Effector CD8-positive, alpha-beta T cell (primary cell): Measurements from ENCODE around the gene OR51E2.
"Not testable (repeated sequence)": the region's sequence is repeated elsewhere in the genome, so short reads cannot be mapped to it uniquely, and the experiment has no call there.

Experiments
- DNase-seq: peaks from one replicate; lab custom pipeline; 2025; lab: John Stamatoyannopoulos, UW
- total RNA-seq, 4 experiments: gene quantifications; one replicate each; lab custom pipeline; 2026; lab: John Stamatoyannopoulos, UW

Gene OR51E2, protein sequence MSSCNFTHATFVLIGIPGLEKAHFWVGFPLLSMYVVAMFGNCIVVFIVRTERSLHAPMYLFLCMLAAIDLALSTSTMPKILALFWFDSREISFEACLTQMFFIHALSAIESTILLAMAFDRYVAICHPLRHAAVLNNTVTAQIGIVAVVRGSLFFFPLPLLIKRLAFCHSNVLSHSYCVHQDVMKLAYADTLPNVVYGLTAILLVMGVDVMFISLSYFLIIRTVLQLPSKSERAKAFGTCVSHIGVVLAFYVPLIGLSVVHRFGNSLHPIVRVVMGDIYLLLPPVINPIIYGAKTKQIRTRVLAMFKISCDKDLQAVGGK
- 0 reads per million in 4 experiments for total RNA-seq

DNA sequence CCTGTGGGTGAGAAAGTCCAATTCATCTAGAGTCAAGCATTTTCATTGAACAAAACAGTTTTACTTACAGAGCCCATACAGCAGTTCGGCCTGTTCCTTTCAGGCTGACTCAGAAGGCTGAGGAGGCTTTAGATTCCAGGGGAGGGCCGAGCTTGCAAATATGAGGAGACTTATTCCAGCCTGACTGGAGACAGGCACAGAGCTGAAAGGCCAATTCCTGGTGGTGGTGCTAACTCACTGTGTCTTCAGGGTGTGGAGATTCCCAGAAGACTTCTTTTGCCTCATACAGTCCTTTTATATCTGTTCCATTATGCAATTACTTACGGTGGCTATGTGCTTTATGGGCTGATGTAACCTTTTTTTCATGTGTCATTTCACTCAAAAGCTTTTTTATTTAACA is at the start of gene OR51E2:
Gene OR51E2 (minus strand): TSS at position 269 of the 400 bp plus-strand sequence. CDS start 15,142 bp downstream, outside the sequence.
- DNase-seq = no peak

DNA sequence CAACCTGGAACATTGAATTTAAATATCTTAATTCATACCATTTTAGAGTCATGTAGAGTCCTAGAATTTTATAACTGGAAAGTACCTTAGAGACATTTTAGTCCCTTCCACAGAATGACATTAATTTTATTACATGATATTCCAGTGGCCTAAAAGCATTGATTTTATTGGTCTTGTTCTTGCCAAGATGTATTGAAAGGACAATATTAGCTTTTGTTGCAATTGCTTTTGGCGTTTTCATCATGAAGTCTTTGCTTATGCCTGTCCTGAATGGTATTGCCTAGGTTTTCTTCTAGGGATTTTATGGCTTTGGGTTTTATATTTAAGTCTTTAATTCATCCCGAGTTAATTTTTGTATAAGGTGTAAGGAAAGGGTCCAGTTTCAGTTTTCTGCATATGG is 43.1 kb upstream of the OR51E2 start:
- no peak for DNase-seq

DNA sequence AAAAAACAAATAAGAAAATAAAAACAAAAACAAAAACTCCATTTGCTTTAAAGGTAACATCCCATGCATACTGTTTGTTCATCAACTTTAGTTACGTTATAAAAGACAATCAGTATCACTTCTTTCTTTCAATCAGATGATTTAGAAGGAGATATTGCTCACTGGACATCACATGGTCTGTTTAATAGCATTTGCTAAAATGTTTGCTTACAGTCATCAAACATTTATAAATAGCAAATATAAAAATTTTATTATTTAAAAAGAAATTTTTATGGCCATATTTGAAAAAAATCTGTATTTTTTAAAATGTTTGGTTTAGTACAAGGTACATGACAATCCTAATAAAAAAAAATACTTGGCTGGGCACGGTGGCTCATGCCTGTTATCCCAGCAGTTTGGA is 29.5 kb upstream of the OR51E2 start:
- DNase-seq = no peak

DNA sequence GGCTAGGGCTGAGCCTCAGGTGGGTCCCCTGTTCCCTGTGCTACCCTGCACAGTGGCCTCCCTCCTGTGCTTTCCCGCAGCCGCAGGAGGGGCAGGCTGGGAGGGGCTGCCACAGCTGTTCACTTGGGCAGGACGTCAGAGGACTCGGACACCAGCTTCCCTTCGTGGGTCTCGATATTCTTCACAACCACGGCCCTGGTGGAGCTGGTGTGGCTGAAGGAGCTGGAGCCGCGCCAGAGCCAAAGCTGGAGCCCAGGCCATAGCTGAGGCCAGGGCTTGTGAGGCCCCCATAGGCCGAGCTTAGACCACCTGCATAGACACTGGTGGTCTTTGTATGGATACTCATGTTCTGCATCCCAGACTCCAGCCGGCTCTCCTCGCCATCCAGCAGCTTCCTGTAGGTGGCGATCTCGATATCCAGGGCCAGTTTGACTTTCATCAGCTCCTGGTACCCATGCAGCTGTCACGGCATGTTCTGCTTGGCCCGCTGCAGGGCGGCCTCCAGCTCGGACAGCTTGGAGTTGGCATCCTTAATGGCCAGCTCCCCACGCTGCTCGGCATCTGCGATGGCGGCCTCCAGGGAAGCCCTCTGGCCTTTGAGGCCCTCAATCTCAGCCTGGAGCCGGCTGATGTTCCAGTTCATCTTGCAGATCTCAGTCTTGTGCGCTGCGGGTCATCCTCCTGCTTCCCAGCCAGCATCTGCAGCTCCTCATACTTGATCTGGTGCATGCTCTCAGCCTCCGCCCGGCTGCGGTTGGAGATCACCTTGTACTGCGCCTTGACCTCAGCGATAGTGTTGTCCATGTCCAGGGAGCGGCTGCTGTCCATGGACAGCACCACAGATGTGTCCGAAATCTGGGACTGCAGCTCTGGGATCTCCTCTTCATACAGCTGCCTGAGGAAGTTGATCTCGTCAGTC is 25.2 kb upstream of the OR51E2 start:
- DNase-seq = not testable (repeated sequence)

DNA sequence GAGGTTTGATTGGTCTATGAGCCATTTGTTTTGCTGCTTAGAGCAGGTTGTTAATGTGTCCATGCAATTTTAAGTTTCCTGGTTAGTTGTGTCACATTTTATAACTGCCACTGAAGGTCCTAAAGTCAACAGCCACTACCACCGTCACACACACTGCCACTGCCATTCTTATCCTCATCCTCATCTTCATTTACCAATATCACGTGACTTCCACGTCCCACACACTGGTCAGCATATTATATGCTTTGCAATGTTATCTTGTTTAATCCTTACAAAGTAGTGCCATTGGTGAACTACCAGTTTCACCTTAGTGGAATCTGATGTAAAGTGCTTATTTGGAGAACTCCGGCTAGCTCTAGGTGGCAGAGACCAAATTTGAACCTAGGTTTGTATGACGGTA is 16.6 kb upstream of the OR51E2 start:
- DNase-seq = no peak

DNA sequence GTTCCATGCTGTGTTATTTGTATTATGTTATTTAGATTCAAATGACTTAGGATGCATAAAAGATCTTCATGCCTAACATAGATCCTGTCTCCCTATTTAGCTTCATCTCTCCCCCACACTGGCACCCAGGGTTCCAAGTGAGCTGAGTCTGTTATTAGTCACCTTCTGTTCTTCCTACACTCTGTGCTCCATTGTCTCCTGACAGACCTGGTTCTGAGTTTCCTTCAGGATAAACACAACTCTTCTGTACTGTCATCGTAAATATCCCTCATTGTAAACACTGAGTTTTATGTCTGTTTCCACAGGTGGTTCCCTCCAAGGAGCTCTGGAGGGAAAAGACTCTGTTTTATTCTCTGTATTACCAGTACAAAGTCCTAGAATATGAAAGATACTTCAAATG is 15.6 kb upstream of the OR51E2 start:
- no peak for DNase-seq

DNA sequence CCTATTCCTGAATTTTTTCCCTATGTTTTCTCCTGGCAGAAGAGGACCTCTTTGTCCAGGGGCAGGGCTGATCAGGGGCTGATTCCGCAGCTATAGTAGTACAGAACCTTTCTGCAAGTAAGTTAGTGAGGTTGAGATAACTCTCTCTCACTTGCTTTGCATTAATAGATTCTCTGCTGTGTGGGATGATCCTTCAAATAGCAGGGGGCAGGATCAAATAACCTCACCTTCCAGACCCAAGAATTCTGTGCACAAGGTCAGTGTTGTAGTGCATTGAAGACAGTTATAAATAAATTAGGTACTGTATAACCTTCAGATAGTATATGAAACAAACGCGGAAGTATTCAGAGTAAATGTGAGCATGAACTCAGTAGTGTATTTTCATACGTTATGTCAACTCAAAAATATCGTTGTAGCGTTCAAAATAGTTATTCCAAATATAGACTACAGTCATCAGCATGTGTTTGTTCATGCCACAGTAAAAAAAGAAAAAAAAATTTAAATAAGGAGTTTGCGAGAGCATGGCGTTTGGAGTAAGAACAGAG is 7.2 kb upstream of the OR51E2 start:
- no peak for DNase-seq

DNA sequence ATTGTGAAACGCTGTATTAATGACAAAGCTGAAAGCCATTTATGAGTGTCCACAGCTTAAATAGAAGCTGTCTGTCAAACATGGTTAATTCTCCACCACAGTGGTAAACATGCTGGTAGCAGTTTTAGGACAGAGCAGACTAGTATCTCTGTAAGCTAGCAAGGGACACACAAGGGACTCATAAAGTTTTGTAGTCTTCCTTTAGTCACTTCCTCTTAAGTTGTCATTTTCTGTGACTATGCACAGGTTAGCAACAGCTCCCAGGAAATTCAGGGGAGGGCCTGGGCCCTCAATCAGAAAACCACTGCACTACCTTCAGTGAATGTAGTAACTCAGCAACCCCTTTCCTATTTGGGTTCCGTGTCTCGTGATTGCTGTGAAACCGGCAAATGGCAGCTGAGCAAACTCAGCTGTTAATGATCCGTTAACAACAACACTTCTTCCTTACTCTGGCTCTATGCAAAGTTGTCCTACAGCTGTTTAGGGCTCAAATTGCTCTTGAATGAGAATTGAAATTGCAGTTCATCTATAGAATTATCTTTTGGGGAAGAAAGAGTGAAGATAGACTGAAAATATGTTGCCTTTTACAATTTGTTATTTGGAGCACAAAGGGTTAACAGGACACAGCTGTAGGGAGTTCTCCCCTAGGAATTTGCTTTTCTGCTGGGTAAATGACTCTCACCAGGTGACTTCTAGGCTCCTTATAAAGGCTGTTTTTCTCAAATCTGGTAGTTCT is 6.6 kb upstream of the OR51E2 start, which contains the start of gene MMP26:
Gene MMP26 (plus strand): TSS at position 731 of the 736 bp plus-strand sequence.
- DNase-seq = no peak

DNA sequence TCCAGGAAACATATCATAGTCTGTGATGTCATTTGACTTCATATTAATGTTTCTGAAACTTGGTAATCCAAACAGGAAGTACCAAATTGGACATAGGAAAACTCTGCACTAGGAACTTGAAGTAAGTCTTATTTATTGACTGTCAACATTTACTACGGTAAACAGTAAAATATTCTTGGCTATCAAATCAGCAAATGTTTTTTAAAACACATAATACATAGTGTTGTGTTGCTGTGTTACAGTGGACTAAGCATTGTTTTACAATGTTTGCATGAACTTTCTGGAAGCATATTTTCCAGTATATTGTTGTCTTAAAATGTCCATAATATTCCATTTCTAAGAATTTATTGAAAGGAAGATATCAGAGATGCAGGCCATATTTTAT is 2.8 kb upstream of the OR51E2 start:
- no peak for DNase-seq

DNA sequence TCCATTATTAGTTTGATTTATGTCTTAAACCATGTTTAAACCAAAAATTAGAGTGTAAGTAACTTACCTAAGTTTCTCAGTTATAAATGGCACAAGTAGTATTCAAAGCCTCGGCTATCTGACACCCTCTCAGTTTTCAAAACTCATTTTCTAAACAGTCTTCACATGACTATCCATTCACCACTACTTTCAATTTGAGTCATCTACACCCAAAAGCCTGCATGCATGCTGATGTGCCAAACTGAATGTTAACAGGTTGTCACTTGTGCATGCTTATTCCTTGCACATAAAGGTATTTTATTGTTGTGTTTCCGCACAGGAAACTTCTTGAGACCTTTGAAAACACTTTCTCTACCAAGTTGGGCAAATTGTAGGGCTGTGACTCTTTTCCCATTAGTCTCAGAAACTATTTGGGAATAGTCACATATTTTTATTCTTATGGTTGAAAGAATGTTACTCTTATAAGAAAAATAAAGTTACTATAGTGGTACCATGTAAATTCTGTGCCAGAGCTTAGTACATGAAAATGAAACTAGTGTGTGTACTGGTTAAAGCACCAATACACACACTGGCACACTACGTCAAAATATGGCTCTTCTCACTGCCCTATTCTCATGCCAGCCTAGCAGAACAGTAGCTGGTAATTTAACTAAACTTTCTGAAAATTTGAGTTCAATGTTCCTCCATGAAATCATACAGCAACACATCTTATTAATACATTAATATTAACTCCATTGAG is 2.2 kb upstream of the OR51E2 start:
- DNase-seq = no peak

DNA sequence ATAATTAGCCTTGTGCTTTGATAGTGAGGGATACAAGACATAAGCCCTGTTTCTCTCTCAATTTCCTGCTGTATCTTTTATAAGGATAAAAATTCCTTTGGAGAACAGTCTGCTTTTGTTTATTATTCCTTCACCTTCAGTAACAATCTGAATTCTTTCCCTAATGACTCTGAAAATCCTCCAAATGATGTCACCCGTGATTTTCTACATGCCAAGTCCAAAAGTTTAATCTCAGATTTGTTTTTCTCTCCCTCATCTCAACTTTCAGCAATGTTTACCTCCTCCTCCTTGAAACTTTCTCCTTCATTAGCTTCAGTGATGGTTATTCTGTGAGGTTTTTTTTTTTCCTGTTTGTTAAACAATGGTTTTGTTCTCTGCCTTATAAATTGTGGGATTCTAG is 2.2 kb downstream of the OR51E2 start:
- DNase-seq = no peak

DNA sequence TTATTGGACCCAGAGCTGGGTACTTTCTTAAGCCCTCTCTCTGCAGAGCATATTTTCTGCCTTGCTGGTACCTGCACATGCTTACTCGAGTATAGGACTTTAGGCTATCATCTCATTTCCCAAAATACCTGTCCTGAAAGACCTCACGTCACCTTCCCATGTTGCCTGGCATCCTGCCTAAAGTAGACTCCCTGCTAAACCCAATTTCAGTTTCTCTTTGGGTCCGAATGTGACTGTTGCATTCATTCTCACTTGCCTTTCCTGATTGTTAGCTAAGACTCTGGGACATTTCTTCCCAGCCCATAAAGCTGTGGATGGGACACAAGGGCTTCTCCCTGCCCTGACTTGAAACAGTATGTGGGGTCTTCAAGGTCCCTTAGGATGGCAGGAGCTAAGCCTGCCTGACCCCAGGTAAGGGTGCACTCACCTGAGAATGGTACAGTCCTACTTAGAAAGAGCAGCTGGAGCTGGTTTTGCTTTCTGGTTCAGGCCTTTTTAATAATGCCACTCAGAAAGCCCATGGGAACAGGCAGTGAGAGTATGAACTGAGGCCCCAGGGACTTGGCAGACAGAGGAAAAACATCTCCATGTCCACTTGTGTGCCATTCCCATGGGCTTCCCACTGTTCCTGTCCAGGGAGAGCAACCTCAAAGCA is 12.9 kb downstream of the OR51E2 start:
- no peak for DNase-seq

DNA sequence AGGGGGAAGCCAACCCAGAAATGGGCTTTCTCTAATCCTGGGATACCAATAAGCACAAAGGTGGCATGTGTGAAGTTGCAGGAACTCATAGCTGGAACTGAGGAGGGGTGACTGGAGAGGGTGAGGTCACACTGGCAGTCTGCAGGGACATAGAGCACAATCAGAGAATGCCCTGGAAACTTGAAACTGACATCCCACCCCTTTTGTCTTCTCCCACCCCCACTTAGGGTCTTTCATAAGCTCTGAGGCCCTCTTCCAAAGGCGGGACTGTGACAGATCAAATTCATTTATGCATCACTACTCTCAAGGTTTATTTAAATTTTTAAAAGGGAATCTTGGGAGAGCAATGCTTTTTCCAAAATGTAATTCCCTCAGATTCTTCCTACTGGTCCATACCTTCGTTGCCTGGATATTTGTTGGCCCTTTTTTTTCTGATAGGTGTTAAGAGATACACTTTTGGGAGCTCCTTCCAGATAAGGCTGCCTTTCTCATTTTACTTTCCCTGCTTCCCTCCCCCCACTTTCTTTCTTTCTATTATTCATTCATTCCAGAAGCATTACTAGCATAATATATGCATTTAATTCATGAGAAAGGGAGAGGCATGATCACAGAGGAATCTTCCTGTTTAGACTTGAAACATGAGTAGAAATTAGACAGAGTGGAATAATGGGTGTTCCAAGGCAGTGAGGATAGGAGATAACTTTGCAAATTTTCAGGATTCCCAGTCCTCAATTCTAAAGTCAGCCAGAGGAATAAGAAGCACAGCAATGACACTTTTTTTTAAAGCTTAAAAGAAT is 14.8 kb downstream of the OR51E2 start:
- DNase-seq = no peak

DNA sequence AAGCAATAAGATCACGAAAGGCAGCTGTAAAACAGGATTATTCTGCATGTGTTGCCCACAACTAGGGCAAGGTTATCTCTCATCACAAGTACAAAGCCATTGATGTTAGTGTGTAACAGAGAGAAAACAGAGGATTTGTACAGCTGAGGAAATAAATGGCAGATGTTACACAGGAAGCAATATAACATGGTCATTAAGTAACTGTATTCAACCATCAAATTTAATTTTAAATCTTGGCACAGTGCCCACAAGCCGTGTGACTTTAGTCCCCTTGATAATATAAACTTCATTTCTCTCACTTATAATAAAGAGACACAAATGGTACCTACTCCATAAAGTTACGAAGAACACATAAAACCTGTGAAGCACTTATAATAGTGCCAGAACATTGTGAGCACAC is 17.3 kb downstream of the OR51E2 start:
- DNase-seq = no peak

DNA sequence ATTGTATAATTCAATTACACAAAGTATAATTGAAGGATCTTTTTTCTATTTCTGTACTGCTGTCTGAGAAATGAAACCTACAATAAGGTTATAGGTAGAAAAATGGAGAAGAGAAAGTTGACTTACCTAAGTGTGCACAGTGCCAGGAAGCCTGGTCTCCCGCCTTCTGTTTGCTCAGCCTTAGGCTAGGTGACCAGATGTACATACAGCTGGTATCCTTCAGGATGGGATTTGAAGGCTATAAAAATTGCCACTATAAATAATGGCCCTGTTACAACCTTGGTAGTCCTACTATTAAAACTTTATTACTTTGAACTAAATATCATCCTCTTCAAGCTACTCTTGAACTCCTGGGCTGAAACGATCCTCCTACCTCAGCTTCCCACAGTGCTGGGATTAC is 19.7 kb downstream of the OR51E2 start:
- no peak for DNase-seq

DNA sequence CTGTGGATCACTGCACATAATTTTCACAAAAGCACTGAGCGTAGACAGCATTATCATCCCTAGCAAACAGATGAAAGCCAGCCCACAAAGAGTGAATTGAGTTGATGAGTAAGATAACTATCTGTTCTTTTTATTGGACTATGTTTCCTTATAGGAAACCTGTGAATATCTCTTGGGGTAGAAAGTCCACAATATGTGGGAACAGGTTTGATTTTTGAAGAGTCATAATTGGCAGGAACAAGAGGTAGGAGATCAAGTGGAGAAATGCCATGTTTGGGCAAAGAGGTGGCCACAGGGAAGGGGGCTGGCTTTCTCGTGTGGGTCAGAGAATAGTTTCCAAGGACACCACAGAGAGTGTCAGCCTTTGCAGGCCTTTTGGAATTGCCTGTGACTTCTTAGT is 23.9 kb downstream of the OR51E2 start:
- DNase-seq = no peak

DNA sequence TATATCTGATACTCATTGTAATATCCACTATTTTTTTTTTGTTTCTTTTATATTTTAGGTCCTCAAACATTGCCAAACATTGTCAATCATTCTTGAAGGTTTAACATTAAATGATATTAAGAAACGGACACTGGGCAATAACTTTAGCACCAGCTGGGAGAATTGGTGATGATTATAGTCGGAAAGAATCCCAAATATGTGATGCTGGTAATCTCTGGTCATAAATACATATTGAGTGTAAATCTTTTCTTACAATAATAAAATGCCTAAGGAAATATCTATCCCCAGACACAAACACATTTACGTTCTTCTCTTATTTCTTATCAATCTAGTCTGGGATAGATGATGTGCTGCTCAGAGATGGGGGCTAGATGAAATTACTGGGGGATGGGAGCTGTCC is 25.2 kb downstream of the OR51E2 start:
- DNase-seq = no peak

DNA sequence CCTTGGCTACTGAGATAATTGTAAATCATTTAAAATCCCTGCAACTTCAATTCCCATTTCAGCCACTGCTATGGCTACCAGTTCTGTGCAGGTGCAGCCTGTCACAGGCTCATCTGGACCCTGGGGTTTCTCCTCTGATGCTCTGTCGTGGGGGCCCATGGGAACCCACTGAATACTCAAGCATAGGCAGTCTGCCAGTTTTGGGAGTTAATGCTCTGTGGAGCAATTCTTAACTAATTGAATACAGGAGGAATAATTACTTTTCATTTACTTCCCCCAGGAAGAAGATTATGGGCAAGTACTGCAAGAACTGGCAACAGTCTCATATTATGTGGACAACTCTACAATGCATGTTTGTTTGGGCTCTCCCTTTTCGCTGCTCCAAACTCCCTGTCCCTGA is 25.9 kb downstream of the OR51E2 start:
- DNase-seq = no peak

DNA sequence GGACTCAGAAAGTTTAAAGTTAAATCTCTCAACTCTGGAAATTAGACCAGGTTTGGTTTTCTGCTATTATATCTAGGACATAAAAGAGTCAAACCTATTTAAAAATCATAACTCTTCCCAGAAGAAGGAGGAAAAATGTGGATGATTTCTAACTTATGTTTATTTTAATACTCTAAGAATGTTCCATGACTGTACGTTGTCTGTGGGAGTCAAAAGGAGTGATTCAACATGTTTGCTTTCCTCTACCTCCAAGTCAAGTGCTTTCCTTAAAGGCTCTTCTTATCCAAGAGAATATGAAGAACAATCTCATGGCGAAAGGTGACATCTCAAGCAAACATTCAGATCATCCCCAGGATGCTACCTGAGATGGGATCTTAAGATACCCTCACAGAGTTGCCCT is 32.2 kb downstream of the OR51E2 start:
- DNase-seq = no peak

DNA sequence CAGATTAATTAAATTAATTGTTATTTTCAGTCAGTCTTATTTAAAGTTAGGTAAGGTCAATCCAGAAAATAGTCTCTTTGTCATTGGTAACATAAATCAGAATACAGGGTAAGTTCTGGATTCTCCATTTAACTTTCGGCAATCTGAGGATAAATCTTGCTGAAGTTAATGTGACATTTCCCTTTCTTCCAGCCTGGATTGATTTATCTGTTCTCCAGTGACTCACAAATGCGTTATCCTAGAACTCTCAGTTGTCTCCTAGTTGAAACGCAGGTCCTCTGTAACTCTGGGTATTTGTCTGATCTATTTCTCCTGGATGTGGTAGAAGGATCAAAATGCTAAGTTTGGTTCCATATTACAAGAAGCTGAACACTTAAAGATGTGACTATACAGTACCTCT is 32.9 kb downstream of the OR51E2 start:
- no peak for DNase-seq
